ENCODE measurements around the gene ASIC1.

GRCh38 chr12:50021031-50021430, 36.4 kb upstream of the ASIC1 start:
- TF ChIP-seq SIN3B (IDR thresholded peaks at IDR 0.05; ENCODE audit: low read length) (no peak), CBFB (CRISPR knock-in tag; IDR thresholded peaks at IDR 0.05) (no peak), SMC3 (IDR thresholded peaks at IDR 0.05; ENCODE audit: low read length) (no peak), ZNF17 (CRISPR knock-in tag; IDR thresholded peaks at IDR 0.05) (no peak)
- TF ChIP-seq, protein P1, sequence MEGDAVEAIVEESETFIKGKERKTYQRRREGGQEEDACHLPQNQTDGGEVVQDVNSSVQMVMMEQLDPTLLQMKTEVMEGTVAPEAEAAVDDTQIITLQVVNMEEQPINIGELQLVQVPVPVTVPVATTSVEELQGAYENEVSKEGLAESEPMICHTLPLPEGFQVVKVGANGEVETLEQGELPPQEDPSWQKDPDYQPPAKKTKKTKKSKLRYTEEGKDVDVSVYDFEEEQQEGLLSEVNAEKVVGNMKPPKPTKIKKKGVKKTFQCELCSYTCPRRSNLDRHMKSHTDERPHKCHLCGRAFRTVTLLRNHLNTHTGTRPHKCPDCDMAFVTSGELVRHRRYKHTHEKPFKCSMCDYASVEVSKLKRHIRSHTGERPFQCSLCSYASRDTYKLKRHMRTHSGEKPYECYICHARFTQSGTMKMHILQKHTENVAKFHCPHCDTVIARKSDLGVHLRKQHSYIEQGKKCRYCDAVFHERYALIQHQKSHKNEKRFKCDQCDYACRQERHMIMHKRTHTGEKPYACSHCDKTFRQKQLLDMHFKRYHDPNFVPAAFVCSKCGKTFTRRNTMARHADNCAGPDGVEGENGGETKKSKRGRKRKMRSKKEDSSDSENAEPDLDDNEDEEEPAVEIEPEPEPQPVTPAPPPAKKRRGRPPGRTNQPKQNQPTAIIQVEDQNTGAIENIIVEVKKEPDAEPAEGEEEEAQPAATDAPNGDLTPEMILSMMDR (CRISPR knock-in tag; IDR thresholded peaks at IDR 0.05) = no peak

Measured in HepG2 (cell line).